Activated T-cell treated with anti-CD3 and anti-CD28 coated beads, Interleukin-2, amount 50 U/mL, for 24 hours (primary cell): Measurements from ENCODE around the gene TMEM187.

Experiments
- DNase-seq: peaks from one replicate; pipeline ENCODE4 v3.0.0-alpha.2; 2020
- H3K27ac Mint-ChIP-seq: 2 replicates; pipeline ENCODE4 v1.8.0; 2020; ENCODE audit warnings: mild to moderate bottlenecking, mixed read lengths
- H3K27me3 Mint-ChIP-seq: 2 replicates; pipeline ENCODE4 v1.8.0; 2020; ENCODE audit warnings: mixed read lengths
- H3K36me3 Mint-ChIP-seq: 2 replicates; pipeline ENCODE4 v1.8.0; 2020; ENCODE audit warnings: low read depth, mixed read lengths
- H3K4me1 Mint-ChIP-seq: 2 replicates; pipeline ENCODE4 v1.8.0; 2020; ENCODE audit warnings: low read depth, mixed read lengths
- H3K4me3 Mint-ChIP-seq: 2 replicates; pipeline ENCODE4 v1.8.0; 2020; ENCODE audit warnings: mild to moderate bottlenecking, moderate library complexity, mixed read lengths
- H3K9me3 Mint-ChIP-seq: 2 replicates; pipeline ENCODE4 v1.8.0; 2020; ENCODE audit warnings: mixed read lengths

Gene TMEM187

DNA sequence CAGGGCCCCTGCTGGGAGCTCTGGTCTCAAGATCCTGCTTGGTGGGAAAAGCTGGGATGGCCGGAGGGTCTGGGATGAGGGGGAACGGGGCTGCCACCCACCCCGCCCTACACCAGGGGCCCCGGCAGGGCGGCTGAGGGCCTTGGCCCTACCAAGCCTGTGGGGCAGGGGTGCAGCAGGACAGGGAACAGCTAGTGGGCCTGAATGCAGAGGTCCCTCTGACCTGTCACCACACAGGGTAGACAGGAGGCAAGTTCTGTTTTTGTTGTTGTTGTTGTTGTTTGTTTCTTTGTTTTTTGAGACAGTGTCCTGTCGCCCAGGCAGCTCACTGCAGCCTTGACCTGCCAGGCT, 27.8 kb upstream of the TMEM187 start:
- Mint-ChIP-seq H3K36me3 (peaks cover 30% of the 10 kb centered on the region), H3K9me3 (no peaks in the 10 kb centered on the region), H3K27me3 (peaks cover 19% of the 10 kb centered on the region), H3K4me1 (peaks cover 34% of the 10 kb centered on the region), H3K27ac (peak overlapping the region; percentile 40), H3K4me3 (peak overlapping the region; percentile 80)
- no peak for DNase-seq

- H3K9me3 Mint-ChIP-seq: no peaks in the 10 kb centered on the region
- H3K27me3 Mint-ChIP-seq: peaks cover 12% of the 10 kb centered on the region
- H3K27ac Mint-ChIP-seq: peak overlapping the region; percentile 50
- H3K4me3 Mint-ChIP-seq: no peak overlapping the region
- H3K36me3 Mint-ChIP-seq: peaks cover 43% of the 10 kb centered on the region
- DNase-seq: no peak
- H3K4me1 Mint-ChIP-seq: peaks cover 41% of the 10 kb centered on the region
These were observed 26.3 kb upstream of the TMEM187 start for GRCh38 chrX:153945956-153946943.

DNA sequence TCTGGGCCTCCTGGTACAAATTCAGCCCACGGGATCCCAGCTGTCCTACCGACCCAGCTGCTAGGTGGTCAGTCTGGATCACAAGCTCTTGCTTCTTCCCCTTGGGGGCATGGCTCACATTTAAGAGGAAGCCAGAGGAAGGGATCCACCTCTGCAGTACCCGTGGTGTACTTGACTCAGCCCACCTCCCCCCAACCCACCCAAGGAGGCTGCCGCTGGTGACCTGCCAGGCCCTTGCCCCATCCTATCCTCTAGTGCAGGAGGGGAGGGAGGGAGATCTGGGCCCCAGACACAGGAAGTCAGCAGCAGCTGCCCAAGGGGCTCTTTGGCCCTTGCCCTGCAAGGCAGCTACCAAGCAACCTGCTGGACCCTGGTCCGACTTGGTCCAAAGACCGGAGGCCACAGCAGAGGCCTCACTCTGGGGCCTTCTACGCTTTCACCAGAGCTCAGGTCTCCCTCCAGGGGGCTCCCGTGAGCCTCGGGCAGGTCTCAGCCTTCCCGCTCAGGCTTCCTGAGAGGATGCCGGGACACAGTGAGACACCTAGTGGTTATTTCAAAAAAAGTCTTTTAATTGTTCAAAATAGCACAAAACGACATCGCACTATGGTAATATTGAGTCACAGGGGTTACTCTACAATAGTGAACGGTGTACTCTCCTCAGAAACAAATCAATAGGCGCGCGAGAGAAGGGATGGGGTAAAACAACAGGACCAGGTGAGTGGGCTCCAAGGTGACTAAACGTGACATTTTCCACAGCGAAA, 25.4 kb upstream of the TMEM187 start:
- peak; percentile 85 for DNase-seq
- H3K4me1 Mint-ChIP-seq: peaks cover 41% of the 10 kb centered on the region
- H3K4me3 Mint-ChIP-seq: no peak overlapping the region
- peaks cover 51% of the 10 kb centered on the region for H3K36me3 Mint-ChIP-seq
- H3K27me3 Mint-ChIP-seq: peaks cover 10% of the 10 kb centered on the region
- H3K9me3 Mint-ChIP-seq: no peaks in the 10 kb centered on the region
- H3K27ac Mint-ChIP-seq: peak overlapping the region; percentile 81

DNA sequence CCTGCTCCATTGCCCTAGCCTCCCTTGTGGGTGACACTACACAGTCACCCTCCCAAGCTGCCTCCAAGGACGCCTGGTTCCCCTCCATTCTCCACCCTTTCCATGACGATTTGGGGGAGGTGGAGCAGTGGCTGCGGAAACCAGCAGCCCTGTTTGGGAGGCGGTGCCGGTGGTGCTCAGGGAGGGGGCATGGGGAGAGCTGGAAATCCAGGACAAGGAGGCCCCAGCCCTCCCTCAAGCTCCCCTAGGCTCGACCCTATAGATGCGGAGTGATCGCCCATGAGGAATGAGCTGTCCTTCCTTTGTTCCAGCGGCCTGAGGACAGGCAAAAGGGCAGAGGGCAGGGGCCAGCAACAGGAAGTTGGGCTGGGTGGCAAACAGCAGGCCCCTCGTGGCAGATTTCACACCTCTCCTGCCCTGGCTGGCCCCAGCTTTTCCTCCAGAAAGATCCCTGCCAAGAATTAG, 24.5 kb upstream of the TMEM187 start:
- Mint-ChIP-seq H3K4me3 (no peak overlapping the region), H3K36me3 (peaks cover 59% of the 10 kb centered on the region), H3K9me3 (no peaks in the 10 kb centered on the region), H3K4me1 (peaks cover 43% of the 10 kb centered on the region), H3K27ac (peak overlapping the region; percentile 81), H3K27me3 (peaks cover 8% of the 10 kb centered on the region)
- DNase-seq: no peak

- Mint-ChIP-seq H3K36me3 (peaks cover 69% of the 10 kb centered on the region), H3K9me3 (no peaks in the 10 kb centered on the region), H3K4me1 (peaks cover 46% of the 10 kb centered on the region), H3K4me3 (no peak overlapping the region), H3K27ac (peak overlapping the region; percentile 81), H3K27me3 (peaks cover 2% of the 10 kb centered on the region)
- DNase-seq: no peak
These were observed 23.4 kb upstream of the TMEM187 start for GRCh38 chrX:153948847-153949805.

DNA sequence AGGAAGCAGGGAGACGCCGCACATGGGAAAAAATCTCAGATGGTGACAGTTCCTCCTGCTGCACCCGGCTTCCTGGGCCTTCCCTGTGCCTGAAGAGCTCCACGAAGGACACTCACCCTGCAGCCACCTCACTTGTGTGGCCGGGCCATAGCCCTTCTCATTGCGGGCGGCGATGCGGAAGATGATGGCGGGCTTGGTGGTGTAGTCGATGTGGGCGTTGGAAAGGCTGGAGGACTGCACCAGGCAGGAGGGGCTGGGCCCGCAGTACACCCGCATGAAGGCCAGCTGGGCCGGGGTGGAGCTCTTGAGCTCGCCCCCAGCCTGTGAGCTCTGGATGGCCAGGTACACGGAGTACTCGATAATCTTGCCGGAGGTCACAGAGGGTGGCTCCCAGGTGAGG, 22.4 kb upstream of the TMEM187 start:
- Mint-ChIP-seq H3K4me3 (no peak overlapping the region), H3K27me3 (no peaks in the 10 kb centered on the region), H3K27ac (peak overlapping the region; percentile 15), H3K4me1 (peaks cover 48% of the 10 kb centered on the region), H3K36me3 (peaks cover 78% of the 10 kb centered on the region), H3K9me3 (no peaks in the 10 kb centered on the region)
- DNase-seq: no peak

DNA sequence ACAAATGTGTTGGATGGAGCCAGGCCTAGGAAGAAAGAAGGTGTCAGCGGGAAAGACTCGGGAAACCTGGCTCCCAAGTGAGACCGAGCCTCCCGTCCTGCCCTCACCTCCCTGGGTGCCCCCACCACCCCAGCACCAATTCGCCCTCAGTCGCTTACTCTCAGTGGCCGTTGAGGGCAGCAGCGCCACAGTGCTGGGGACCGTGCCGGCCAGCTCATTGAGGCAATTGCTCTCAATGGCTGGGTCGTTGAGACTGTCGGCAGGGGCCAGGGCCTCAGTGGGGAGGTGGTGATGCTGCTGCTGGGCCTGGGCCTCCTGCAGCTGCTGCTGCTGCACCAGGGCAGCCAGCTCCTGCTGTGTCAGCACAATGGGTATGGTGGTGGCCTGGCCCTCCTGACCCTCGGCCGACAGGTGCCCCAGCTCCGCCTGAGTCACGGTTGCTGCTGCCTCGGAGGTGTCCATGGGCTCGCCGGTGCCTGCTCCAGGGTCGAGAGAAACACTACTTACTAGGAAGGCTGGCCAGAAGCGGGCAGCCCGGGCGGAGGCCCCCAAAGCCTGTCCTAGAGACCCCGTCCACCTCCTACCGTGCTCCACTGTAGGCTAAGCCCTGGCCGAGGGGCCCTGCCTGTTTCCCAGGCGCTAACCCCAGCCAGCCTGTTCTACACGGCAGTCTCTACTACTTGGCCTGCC, 20.7 kb upstream of the TMEM187 start:
- H3K4me1 Mint-ChIP-seq: peaks cover 48% of the 10 kb centered on the region
- H3K27me3 Mint-ChIP-seq: no peaks in the 10 kb centered on the region
- peaks cover 94% of the 10 kb centered on the region for H3K36me3 Mint-ChIP-seq

GRCh38 chrX:153952373-153953026, 20.1 kb upstream of the TMEM187 start:
- Mint-ChIP-seq H3K4me1 (peaks cover 45% of the 10 kb centered on the region), H3K27ac (peak overlapping the region; percentile 71)

More for the DNA sequence above, 20.7 kb upstream of the TMEM187 start:
- Mint-ChIP-seq H3K9me3 (no peaks in the 10 kb centered on the region), H3K4me3 (no peak overlapping the region), H3K27ac (peak overlapping the region; percentile 52)
- no peak for DNase-seq

GRCh38 chrX:153953342-153953830, 19.2 kb upstream of the TMEM187 start:
- H3K9me3 Mint-ChIP-seq: no peaks in the 10 kb centered on the region
- DNase-seq: peak; percentile 91
- no peak overlapping the region for H3K4me3 Mint-ChIP-seq
- no peaks in the 10 kb centered on the region for H3K27me3 Mint-ChIP-seq
- peak overlapping the region; percentile 71 for H3K27ac Mint-ChIP-seq
- H3K4me1 Mint-ChIP-seq: peaks cover 37% of the 10 kb centered on the region
- peaks cover 97% of the 10 kb centered on the region for H3K36me3 Mint-ChIP-seq

More at GRCh38 chrX:153952373-153953026, 20.1 kb upstream of the TMEM187 start:
- Mint-ChIP-seq H3K9me3 (no peaks in the 10 kb centered on the region), H3K27me3 (no peaks in the 10 kb centered on the region), H3K4me3 (no peak overlapping the region), H3K36me3 (peaks cover 97% of the 10 kb centered on the region)
- no peak for DNase-seq

GRCh38 chrX:153953892-153954557, 18.5 kb upstream of the TMEM187 start:
- no peak overlapping the region for H3K4me3 Mint-ChIP-seq
- no peak for DNase-seq
- no peaks in the 10 kb centered on the region for H3K27me3 Mint-ChIP-seq
- peak overlapping the region; percentile 69 for H3K27ac Mint-ChIP-seq
- H3K9me3 Mint-ChIP-seq: no peaks in the 10 kb centered on the region
- H3K36me3 Mint-ChIP-seq: peaks cover 97% of the 10 kb centered on the region
- peaks cover 32% of the 10 kb centered on the region for H3K4me1 Mint-ChIP-seq

GRCh38 chrX:153954558-153955227, 17.9 kb upstream of the TMEM187 start:
- peaks cover 26% of the 10 kb centered on the region for H3K4me1 Mint-ChIP-seq
- H3K27me3 Mint-ChIP-seq: no peaks in the 10 kb centered on the region
- DNase-seq: no peak
- no peaks in the 10 kb centered on the region for H3K9me3 Mint-ChIP-seq
- H3K27ac Mint-ChIP-seq: peak overlapping the region; percentile 69
- H3K36me3 Mint-ChIP-seq: peaks cover 98% of the 10 kb centered on the region
- H3K4me3 Mint-ChIP-seq: no peak overlapping the region

- Mint-ChIP-seq H3K27me3 (no peaks in the 10 kb centered on the region), H3K4me3 (no peak overlapping the region), H3K27ac (peak overlapping the region; percentile 9), H3K4me1 (peaks cover 22% of the 10 kb centered on the region), H3K36me3 (peaks cover 98% of the 10 kb centered on the region), H3K9me3 (no peaks in the 10 kb centered on the region)
- DNase-seq: no peak
These were observed 17.3 kb upstream of the TMEM187 start for GRCh38 chrX:153955228-153955732.
